ENCODE results near the gene DGCR2. TPM values are rescaled to one million over a fixed set of nuclear protein-coding genes. Genes with fewer than 3 reads are reported as not detected.

The DGCR2 gene
- total and polyA plus RNA-seq, 2 of the 8 experiments (the other 6 are each of a cell fraction or from before 2014, with no cell fraction given): 42.3 to 62.2 TPM

- 91% methylated on average over 2 of the region's 2 CpGs; no CpG with 5 or more reads in 1 of the 2 experiments for WGBS, 2 experiments (ENCODE audit: extremely low coverage in 1 of 2, insufficient coverage in 1 of 2, insufficient read length in 1 of 2, insufficient replicate concordance in 2 of 2, low coverage in 1 of 2, low lambda C conversion rate in 2 of 2, missing lambda C conversion rate in 1 of 2)
These were observed 32.0 kb downstream of the DGCR2 start for GRCh38 chr22:19090183-19090582.

More at GRCh38 chr22:19090183-19090582, 32.0 kb downstream of the DGCR2 start:
- Histone ChIP-seq H4K91ac (replicated peaks; ENCODE audit: insufficient read length, low read length) (no peak overlapping the region), H3K79me2 (ENCODE audit: control insufficient read depth in 1 of 2, insufficient read depth in 2 of 2, low read length in 2 of 2) (peaks cover 0 to 11% of the 10 kb centered on the region in 2 experiments; a peak in 2 of 4 replicates), H3K4me3 (ENCODE audit: extremely low read depth in 1 of 4, insufficient read depth in 2 of 4, low read depth in 3 of 4, low read length in 4 of 4) (no peak overlapping the region), H3K4ac (replicated peaks; ENCODE audit: insufficient read length, low read depth, low read length) (no peak overlapping the region), H3K23me2 (ENCODE audit: low read depth, low read length) (no peaks in the 10 kb centered on the region), H4K5ac (ENCODE audit: insufficient read length, low read depth, low read length) (no peak overlapping the region), H2AK5ac (ENCODE audit: low read depth, low read length) (no peak overlapping the region), H2BK20ac (ENCODE audit: low read length) (no peak overlapping the region), H3K23ac (ENCODE audit: insufficient read length) (no peak overlapping the region), H3K36me3 (ENCODE audit: control insufficient read depth in 2 of 4, insufficient read depth in 4 of 4, low read length in 3 of 4) (peaks cover 0 to 6% (median 1%) of the 10 kb centered on the region in 4 experiments; a peak in 2 of 8 replicates), H2BK12ac (ENCODE audit: low read depth, low read length) (no peak overlapping the region), H3K27ac (ENCODE audit: low read depth, low read length) (no peak overlapping the region), H3K4me2 (ENCODE audit: insufficient read depth in 1 of 2, low read depth in 2 of 2, low read length in 2 of 2) (no peak overlapping the region), H3K56ac (replicated peaks; ENCODE audit: insufficient read length, low read depth, low read length) (no peak overlapping the region), H2BK15ac (ENCODE audit: low read length) (no peak overlapping the region), H3K4me1 (replicated peaks in 1 of 4; ENCODE audit: control insufficient read depth in 3 of 4, insufficient read depth in 4 of 4, low read length in 3 of 4) (peaks cover 0 to 3% (median 0%) of the 10 kb centered on the region in 4 experiments; a peak in 1 of 7 replicates), H4K8ac (ENCODE audit: extremely low read depth, insufficient read depth, low read length) (no peak overlapping the region), H2AFZ (ENCODE audit: low read length) (no peak overlapping the region), H3K14ac (ENCODE audit: insufficient read length) (no peak overlapping the region), H3K9me3 (ENCODE audit: insufficient read depth in 2 of 2, low read depth in 1 of 2, low read length in 1 of 2) (no peaks in the 10 kb centered on the region), H3K27me3 (replicated peaks in 1 of 4; ENCODE audit: control insufficient read depth in 3 of 4, extremely low read depth in 1 of 4, insufficient read depth in 3 of 4, low read length in 3 of 4) (no peaks in the 10 kb centered on the region), H3K18ac (ENCODE audit: extremely low read depth, low read length) (no peak overlapping the region), H2BK120ac (replicated peaks; ENCODE audit: low read depth, low read length) (no peak overlapping the region), H3K9ac (replicated peaks in 1 of 4; ENCODE audit: extremely low read depth in 1 of 4, low read depth in 3 of 4, low read length in 3 of 4) (no peak overlapping the region), H4K20me1 (replicated peaks in 1 of 2; ENCODE audit: control insufficient read depth in 1 of 2, insufficient read depth in 2 of 2, low read length in 2 of 2) (peaks cover 5 to 9% of the 10 kb centered on the region in 2 experiments), H3K79me1 (ENCODE audit: low read depth, low read length) (peaks cover 4% of the 10 kb centered on the region), H2BK5ac (ENCODE audit: low read depth, low read length) (no peak overlapping the region)
- ChIA-PET POLR2A (ENCODE audit: partially characterized antibody) (interaction anchor here (1.5 kb wide), 1 partner anchor 9 kb away, joined by 3 read pairs; no protein-coding TSS in a partner anchor), CTCF (ENCODE audit: partially characterized antibody) (interaction anchor here (0.7 to 2.7 kb wide), 5 partner anchors 16 to 154 kb away, joined by 3 to 10 read pairs (median 3); no protein-coding TSS in a partner anchor)
- DNase-seq (ENCODE audit: low read depth in 1 of 2, low spot score in 2 of 2) (no peak), FAIRE-seq (no peak)
- TF ChIP-seq BCL11A (IDR thresholded peaks at IDR 0.05; ENCODE audit: low read depth in 2 of 2, low read length in 2 of 2) (no peak), CBX8 (IDR thresholded peaks at IDR 0.05; ENCODE audit: borderline replicate concordance, low read depth, low read length) (no peak), CBX5 (IDR thresholded peaks at IDR 0.05; ENCODE audit: low read depth, low read length) (no peak), E2F6 (IDR thresholded peaks at IDR 0.05) (no peak), CREB1 (IDR thresholded peaks at IDR 0.05) (no peak), TAF7 (optimal IDR thresholded peaks at IDR 0.05; ENCODE audit: borderline replicate concordance, low read depth, low read length) (no peak), POLR2AphosphoS5 (IDR thresholded peaks at IDR 0.05; ENCODE audit: low read depth, low read length) (no peak)

All from H1 (cell line).